Right ventricle myocardium inferior (tissue), 1 donor: Measurements from ENCODE around the gene NPY4R. TPM values are rescaled to one million over a fixed set of nuclear protein-coding genes. Genes with fewer than 3 reads are reported as not detected.

Experiments used
- total RNA-seq: library from RNA; stranded (reverse); fragmentation: NEBNext Ultra II Directional; extraction: Animal tissue kit (Norgen Biotek cat#: 25700); gene quantifications from one replicate; pipeline ENCODE4 v1.2.1, GENCODE V29; 2021
- donor health status: DM: no; HTN: yes; CAD: no; lungs with severe emphysema.

The NPY4R gene
- total RNA-seq, 1 donor from 2014 or later: not detected

Other genes with a start within 250 kb of the NPY4R start
- gene ANTXRL, start 179.0 kb downstream of the NPY4R start, total RNA-seq: not detected
- 0.68 TPM for gene ANXA8L1, start 90.2 kb downstream of the NPY4R start, total RNA-seq
- gene GPRIN2, start 90.7 kb upstream of the NPY4R start, total RNA-seq: not detected
- gene SYT15, start 113.2 kb upstream of the NPY4R start, total RNA-seq: 3.2 TPM